MM.1S (cell line): ENCODE results near the gene CTNNA3.
"Not testable (repeated sequence)": the region's sequence is repeated elsewhere in the genome, so short reads cannot be mapped to it uniquely, and the experiment has no call there.

Source experiments
- DNase-seq: peaks from one replicate; pipeline ENCODE4 v3.0.0-alpha.2; 2015
- H2AFZ ChIP-seq: fragments of 300-600 bp; sonication (generic); 2 replicates; pipeline ENCODE4 v1.6.0; 2016; ENCODE audit warnings: antibody characterized with exemption, low read length
- H3F3A ChIP-seq: fragments of 300-600 bp; sonication (generic); 2 replicates; pipeline ENCODE4 v1.6.1; 2016; ENCODE audit warnings: mild to moderate bottlenecking, antibody characterized with exemption, low read length, moderate library complexity, mixed read lengths; ENCODE audit not compliant: insufficient read depth
- H3K27ac ChIP-seq: fragments of 300-600 bp; sonication (generic); 2 replicates; pipeline ENCODE4 v1.5.1; 2016; ENCODE audit warnings: mild to moderate bottlenecking, low read length
- H3K27me3 ChIP-seq: fragments of 300-600 bp; sonication (generic); replicated peaks from 2 replicates; pipeline ENCODE4 v1.6.0; 2016; ENCODE audit warnings: low read length; ENCODE audit not compliant: insufficient read depth
- H3K36me3 ChIP-seq: fragments of 300-600 bp; sonication (generic); replicated peaks from 2 replicates; pipeline ENCODE4 v1.6.1; 2016; ENCODE audit warnings: mild to moderate bottlenecking, low read length, mixed read lengths; ENCODE audit not compliant: insufficient read depth
- H3K4me1 ChIP-seq: fragments of 300-600 bp; sonication (generic); 2 replicates; pipeline ENCODE4 v1.6.1; 2016; ENCODE audit warnings: low read length, mixed read lengths
- H3K4me2 ChIP-seq: fragments of 300-600 bp; sonication (generic); 2 replicates; pipeline ENCODE4 v1.6.0; 2016; ENCODE audit warnings: low read depth, low read length
- H3K4me3 ChIP-seq: fragments of 300-600 bp; sonication (generic); 2 replicates; pipeline ENCODE4 v1.5.1; 2016; ENCODE audit warnings: low read length, mixed read lengths
- H3K79me2 ChIP-seq: fragments of 300-600 bp; sonication (generic); 2 replicates; pipeline ENCODE4 v1.6.1; 2016; ENCODE audit warnings: mixed run types, low read length, mixed read lengths
- H3K9ac ChIP-seq: fragments of 300-600 bp; sonication (generic); 2 replicates; pipeline ENCODE4 v1.6.1; 2016; ENCODE audit warnings: low read length, mixed read lengths
- H3K9me2 ChIP-seq: fragments of 300-600 bp; sonication (generic); replicated peaks from 2 replicates; pipeline ENCODE4 v1.6.1; 2016; ENCODE audit warnings: mild to moderate bottlenecking, low read length, mixed read lengths; ENCODE audit not compliant: insufficient read depth
- H3K9me3 ChIP-seq: fragments of 300-600 bp; sonication (generic); replicated peaks from 2 replicates; pipeline ENCODE4 v1.6.1; 2016; ENCODE audit warnings: mild to moderate bottlenecking, low read length, mixed read lengths; ENCODE audit not compliant: insufficient read depth
- H4K20me1 ChIP-seq: fragments of 300-600 bp; sonication (generic); 2 replicates; pipeline ENCODE4 v1.6.1; 2016; ENCODE audit warnings: mild to moderate bottlenecking, low read length, moderate library complexity, mixed read lengths; ENCODE audit not compliant: insufficient read depth
- EZH2 ChIP-seq: fragments of 300-600 bp; sonication (generic); optimal IDR thresholded peaks from 2 replicates; pipeline ENCODE3; 2017; ENCODE audit warnings: low read depth, mild to moderate bottlenecking, antibody characterized with exemption, low read length, mixed read lengths
- EZH2phosphoT487 ChIP-seq: fragments of 300-600 bp; sonication (generic); IDR thresholded peaks from 2 replicates; pipeline ENCODE4 v1.6.1; 2018; ENCODE audit warnings: antibody characterized with exemption, low read length
- TF ChIP-seq, protein P1 (sequence below): fragments of 300-600 bp; sonication (generic); IDR thresholded peaks from 2 replicates; pipeline ENCODE4 v1.5.1; 2016; ENCODE audit warnings: antibody characterized with exemption, low read length, mixed read lengths

CTNNA3 gene

DNA sequence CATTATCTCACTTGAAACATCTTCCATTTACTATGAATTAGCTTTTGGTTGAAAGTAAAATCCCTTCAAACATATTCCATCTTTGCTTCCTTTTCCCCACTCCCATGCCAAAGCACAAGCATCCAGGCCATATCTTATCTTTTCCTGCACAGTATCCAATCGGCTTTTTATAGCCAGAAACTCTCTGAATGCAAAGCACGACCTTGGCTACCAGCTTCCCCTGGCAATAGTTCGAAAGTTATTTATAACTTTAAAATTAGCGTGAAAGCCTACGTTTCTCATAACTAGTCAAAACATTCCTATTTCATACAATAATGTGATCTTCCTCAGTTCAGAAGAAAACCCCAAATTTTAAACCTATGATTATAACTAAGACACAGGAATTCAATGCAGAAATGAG is 440 bp downstream of the CTNNA3 start:
- Histone ChIP-seq H2AFZ (no peak overlapping the region), H4K20me1 (no peaks in the 10 kb centered on the region), H3K27ac (no peak overlapping the region), H3K36me3 (no peaks in the 10 kb centered on the region), H3K9ac (no peak overlapping the region), H3K27me3 (no peaks in the 10 kb centered on the region), H3K4me3 (no peak overlapping the region), H3K9me2 (no peaks in the 10 kb centered on the region), H3K9me3 (no peaks in the 10 kb centered on the region), H3K79me2 (no peaks in the 10 kb centered on the region), H3F3A (no peaks in the 10 kb centered on the region), H3K4me1 (no peaks in the 10 kb centered on the region), H3K4me2 (no peak overlapping the region)
- DNase-seq = no peak
- TF ChIP-seq EZH2phosphoT487 (no peak), EZH2 (no peak)
- TF ChIP-seq, protein P1, sequence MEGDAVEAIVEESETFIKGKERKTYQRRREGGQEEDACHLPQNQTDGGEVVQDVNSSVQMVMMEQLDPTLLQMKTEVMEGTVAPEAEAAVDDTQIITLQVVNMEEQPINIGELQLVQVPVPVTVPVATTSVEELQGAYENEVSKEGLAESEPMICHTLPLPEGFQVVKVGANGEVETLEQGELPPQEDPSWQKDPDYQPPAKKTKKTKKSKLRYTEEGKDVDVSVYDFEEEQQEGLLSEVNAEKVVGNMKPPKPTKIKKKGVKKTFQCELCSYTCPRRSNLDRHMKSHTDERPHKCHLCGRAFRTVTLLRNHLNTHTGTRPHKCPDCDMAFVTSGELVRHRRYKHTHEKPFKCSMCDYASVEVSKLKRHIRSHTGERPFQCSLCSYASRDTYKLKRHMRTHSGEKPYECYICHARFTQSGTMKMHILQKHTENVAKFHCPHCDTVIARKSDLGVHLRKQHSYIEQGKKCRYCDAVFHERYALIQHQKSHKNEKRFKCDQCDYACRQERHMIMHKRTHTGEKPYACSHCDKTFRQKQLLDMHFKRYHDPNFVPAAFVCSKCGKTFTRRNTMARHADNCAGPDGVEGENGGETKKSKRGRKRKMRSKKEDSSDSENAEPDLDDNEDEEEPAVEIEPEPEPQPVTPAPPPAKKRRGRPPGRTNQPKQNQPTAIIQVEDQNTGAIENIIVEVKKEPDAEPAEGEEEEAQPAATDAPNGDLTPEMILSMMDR = no peak

DNA sequence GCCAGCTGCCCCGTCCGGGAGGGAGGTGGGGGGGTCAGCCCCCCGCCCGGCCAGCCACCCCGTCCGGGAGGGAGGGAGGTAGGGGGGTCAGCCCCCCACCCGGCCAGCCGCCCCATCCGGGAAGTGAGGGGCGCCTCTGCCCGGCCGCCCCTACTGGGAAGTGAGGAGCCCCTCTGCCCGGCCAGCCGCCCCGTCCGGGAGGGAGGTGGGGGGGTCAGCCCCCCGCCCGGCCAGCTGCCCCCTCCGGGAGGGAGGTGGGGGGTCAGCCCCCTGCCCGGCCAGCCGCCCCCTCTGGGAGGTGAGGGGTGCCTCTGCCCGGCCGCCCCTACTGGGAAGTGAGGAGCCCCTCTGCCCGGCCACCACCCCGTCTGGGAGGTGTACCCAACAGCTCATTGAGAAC is 4.1 kb downstream of the CTNNA3 start:
- not testable (repeated sequence) for H3K27me3 ChIP-seq, DNase-seq, H3K9me2 ChIP-seq

DNA sequence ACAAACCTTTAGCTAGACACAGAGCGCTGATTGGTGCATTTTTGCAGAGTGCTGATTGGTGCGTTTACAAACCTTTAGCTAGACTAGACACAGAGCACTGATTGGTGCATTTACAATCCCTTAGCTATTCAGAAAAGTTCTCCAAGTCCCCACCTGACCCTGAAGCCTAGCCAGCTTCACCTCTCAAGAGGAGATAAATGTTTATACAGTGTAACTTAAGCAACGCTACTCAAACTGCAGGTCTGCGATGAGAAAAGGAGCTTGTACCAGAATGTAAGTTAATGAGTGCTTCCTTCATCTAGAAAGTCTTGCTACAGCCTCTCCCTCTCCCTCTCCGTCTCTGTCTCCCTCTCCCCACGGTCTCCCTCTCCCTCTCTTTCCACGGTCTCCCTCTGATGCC is 5.5 kb downstream of the CTNNA3 start:
- H3K4me2 ChIP-seq, H3K9me2 ChIP-seq, H3K27ac ChIP-seq, H3K27me3 ChIP-seq, H4K20me1 ChIP-seq, H3F3A ChIP-seq, H2AFZ ChIP-seq, H3K79me2 ChIP-seq, DNase-seq, H3K9ac ChIP-seq, H3K9me3 ChIP-seq, H3K4me1 ChIP-seq, H3K36me3 ChIP-seq, H3K4me3 ChIP-seq: not testable (repeated sequence)

More for the DNA sequence above, 4.1 kb downstream of the CTNNA3 start:
- not testable (repeated sequence) for H3K27ac ChIP-seq, H3K79me2 ChIP-seq, H4K20me1 ChIP-seq, H3K4me3 ChIP-seq, H3K4me2 ChIP-seq, H3K9ac ChIP-seq, H3K36me3 ChIP-seq, H3F3A ChIP-seq, H3K9me3 ChIP-seq, H3K4me1 ChIP-seq, H2AFZ ChIP-seq

DNA sequence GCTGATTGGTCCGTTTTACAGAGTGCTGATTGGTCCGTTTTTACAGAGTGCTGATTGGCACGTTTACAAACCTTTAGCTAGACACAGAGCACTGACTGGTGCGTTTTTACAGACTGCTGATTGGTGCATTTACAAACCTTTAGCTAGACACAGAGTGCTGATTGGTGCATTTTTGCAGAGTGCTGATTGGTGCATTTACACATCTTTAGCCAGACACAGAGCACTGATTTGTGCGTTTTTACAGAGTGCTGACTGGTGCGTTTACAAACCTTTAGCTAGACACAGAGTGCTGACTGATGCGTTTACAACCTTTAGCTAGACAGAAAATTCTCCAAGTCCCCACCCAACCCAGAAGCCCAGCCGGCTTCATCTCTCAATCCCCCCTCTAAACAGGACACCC is 11.9 kb downstream of the CTNNA3 start:
- H4K20me1 ChIP-seq, H3K79me2 ChIP-seq, H3K9me3 ChIP-seq, H3K27ac ChIP-seq, H3K9me2 ChIP-seq, H3K4me2 ChIP-seq, H3K4me3 ChIP-seq, DNase-seq, H3K27me3 ChIP-seq, H3K9ac ChIP-seq, H3F3A ChIP-seq, H2AFZ ChIP-seq, H3K4me1 ChIP-seq, H3K36me3 ChIP-seq: not testable (repeated sequence)

DNA sequence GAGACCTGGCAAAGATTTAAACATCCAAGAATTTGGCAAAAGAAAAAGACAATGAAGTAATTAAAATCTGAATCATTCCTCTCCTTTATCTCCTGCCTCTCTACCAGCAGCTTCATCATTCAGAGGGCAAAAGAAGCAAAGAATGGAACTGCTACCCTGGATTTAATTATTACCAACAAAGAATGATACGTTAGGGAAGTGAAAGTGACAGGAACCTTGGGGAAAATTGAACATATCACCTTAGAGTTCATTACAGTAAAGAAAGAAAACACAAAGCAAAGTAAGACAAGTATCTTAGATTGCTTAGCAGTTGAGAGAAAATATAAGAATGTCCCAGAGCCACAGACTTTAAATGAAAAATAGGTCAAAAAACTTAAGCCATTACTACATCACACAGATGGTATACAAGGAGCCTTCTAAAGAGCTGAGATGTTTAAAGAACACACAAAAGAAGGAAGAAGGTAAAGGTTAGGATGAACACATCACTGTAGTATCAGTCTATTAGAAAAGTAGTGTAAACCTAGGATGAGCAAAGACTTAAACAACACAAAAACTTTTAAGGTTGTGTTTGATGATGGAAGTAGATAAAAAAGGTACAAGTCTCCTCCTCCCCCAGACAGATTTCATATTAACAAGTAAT is 17.5 kb downstream of the CTNNA3 start:
- no peak overlapping the region for H3K27ac ChIP-seq
- no peaks in the 10 kb centered on the region for H3F3A ChIP-seq
- no peaks in the 10 kb centered on the region for H3K27me3 ChIP-seq
- DNase-seq = no peak
- no peaks in the 10 kb centered on the region for H3K36me3 ChIP-seq
- H3K9me2 ChIP-seq = no peaks in the 10 kb centered on the region
- H4K20me1 ChIP-seq = no peaks in the 10 kb centered on the region
- H3K9me3 ChIP-seq = no peaks in the 10 kb centered on the region
- H3K4me3 ChIP-seq = no peak overlapping the region
- H3K79me2 ChIP-seq = no peaks in the 10 kb centered on the region
- no peak overlapping the region for H3K9ac ChIP-seq
- H2AFZ ChIP-seq = no peak overlapping the region
- no peak overlapping the region for H3K4me2 ChIP-seq
- TF ChIP-seq, protein P1 = no peak
- TF ChIP-seq EZH2 = no peak
- no peak for TF ChIP-seq EZH2phosphoT487
- H3K4me1 ChIP-seq = no peaks in the 10 kb centered on the region
